ENCODE data around the gene RHBDL3. TPM values are rescaled to one million over a fixed set of nuclear protein-coding genes. Genes with fewer than 3 reads are reported as not detected.

RHBDL3 gene
- total RNA-seq, 1 donor from 2014 or later: 124 TPM

DNA sequence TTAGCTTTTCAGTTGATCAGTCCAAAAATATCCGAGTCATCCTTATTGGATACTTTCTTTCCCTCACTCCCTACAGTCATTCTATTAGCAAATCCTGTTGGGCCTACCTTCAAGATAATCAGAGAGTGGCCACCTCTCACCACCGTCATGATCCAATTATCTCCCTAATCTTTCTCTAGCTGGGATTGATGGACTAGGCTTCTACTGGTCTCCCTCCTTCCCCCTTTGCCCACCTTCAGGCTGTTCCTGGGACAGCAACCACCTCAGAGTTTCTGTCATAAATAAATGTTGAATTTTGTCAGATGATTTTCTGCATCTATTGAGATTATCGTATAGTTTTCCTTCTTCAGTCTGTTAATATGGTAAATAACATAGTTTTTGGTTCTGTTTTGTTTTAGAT is 16.2 kb upstream of the RHBDL3 start:
- Mint-ChIP-seq H3K36me3 (ENCODE audit: unreplicated experiment) (no peaks in the 10 kb centered on the region), H3K4me3 (ENCODE audit: unreplicated experiment) (no peak overlapping the region), H3K27ac (ENCODE audit: unreplicated experiment) (no peak overlapping the region), H3K27me3 (ENCODE audit: unreplicated experiment) (peaks cover 2% of the 10 kb centered on the region), H3K9me3 (ENCODE audit: unreplicated experiment) (peaks cover 2% of the 10 kb centered on the region), H3K4me1 (ENCODE audit: low read depth, unreplicated experiment) (no peaks in the 10 kb centered on the region)
- TF ChIP-seq, protein P1, sequence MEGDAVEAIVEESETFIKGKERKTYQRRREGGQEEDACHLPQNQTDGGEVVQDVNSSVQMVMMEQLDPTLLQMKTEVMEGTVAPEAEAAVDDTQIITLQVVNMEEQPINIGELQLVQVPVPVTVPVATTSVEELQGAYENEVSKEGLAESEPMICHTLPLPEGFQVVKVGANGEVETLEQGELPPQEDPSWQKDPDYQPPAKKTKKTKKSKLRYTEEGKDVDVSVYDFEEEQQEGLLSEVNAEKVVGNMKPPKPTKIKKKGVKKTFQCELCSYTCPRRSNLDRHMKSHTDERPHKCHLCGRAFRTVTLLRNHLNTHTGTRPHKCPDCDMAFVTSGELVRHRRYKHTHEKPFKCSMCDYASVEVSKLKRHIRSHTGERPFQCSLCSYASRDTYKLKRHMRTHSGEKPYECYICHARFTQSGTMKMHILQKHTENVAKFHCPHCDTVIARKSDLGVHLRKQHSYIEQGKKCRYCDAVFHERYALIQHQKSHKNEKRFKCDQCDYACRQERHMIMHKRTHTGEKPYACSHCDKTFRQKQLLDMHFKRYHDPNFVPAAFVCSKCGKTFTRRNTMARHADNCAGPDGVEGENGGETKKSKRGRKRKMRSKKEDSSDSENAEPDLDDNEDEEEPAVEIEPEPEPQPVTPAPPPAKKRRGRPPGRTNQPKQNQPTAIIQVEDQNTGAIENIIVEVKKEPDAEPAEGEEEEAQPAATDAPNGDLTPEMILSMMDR (IDR thresholded peaks at IDR 0.05; ENCODE audit: partially characterized antibody, unreplicated experiment): no peak
- DNase-seq: no peak

DNA sequence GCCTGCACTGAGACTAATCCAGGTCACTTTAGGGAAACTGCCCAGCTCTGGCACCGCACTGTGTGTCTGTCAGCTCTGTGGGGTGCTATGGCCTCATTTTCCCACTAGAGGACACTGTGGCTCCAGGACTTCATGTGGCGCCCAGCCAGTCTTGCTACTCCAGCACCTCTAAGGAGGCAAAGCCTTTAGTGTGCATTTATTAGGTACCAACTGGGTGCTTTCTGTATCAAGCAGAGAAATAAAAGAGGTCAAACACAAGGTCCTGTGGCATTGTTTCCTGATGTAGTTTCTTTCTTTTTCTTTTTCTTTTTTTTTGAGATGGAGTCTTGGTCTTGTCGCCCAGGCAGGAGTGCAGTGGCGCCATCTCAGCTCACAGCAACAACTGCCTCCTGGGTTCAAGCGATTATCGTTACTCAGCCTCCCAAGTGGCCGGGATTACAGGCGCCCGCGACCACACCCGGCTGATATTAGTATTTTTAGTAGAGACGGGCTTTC is 12.5 kb upstream of the RHBDL3 start:
- Mint-ChIP-seq H3K9me3 (ENCODE audit: unreplicated experiment) (peaks cover 9% of the 10 kb centered on the region), H3K36me3 (ENCODE audit: unreplicated experiment) (no peaks in the 10 kb centered on the region), H3K4me3 (ENCODE audit: unreplicated experiment) (no peak overlapping the region), H3K27ac (ENCODE audit: unreplicated experiment) (no peak overlapping the region), H3K27me3 (ENCODE audit: unreplicated experiment) (peaks cover 7% of the 10 kb centered on the region), H3K4me1 (ENCODE audit: low read depth, unreplicated experiment) (peaks cover 22% of the 10 kb centered on the region)
- TF ChIP-seq, protein P1 (IDR thresholded peaks at IDR 0.05; ENCODE audit: partially characterized antibody, unreplicated experiment): peak; percentile 83
- DNase-seq: peak; percentile 86

DNA sequence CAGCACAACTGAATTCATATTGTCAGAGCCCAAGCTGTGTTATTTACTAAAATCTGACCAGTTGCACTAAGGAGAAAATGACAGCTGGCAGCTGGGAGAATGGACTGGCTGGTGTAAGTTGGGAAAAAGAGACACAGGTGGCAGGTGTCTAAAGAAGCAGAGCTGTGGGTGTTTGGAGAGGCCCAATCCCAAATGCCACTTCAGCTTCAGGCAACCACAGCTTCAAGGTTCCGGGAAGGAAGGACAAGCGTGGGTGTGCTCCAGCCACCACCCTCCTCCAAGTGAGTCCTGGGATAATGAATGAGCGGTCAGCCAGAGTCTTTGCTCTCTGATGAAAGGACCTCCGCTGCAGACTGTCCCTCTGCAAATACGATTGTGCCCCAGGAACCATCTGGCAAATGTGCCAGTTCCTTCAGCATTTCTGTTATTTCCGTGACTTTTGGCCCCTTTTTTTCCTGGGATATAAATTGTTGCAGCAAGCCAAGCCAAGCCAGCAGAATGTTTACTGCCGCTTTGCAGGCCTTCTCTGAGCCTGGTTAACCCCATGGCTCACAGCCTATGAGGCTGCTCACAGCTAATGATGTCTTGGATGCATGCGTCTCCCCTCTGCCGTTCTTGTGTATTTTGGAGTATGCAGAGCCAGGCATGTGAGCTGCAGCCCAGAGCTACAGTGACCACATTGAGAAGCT is 9.5 kb upstream of the RHBDL3 start:
- peak overlapping the region; percentile 100 for H3K27ac Mint-ChIP-seq (ENCODE audit: unreplicated experiment)
- TF ChIP-seq, protein P1 (IDR thresholded peaks at IDR 0.05; ENCODE audit: partially characterized antibody, unreplicated experiment): no peak
- H3K36me3 Mint-ChIP-seq (ENCODE audit: unreplicated experiment): no peaks in the 10 kb centered on the region
- no peak for DNase-seq
- H3K9me3 Mint-ChIP-seq (ENCODE audit: unreplicated experiment): peaks cover 21% of the 10 kb centered on the region
- H3K4me3 Mint-ChIP-seq (ENCODE audit: unreplicated experiment): no peak overlapping the region
- peaks cover 12% of the 10 kb centered on the region for H3K27me3 Mint-ChIP-seq (ENCODE audit: unreplicated experiment)
- peaks cover 44% of the 10 kb centered on the region for H3K4me1 Mint-ChIP-seq (ENCODE audit: low read depth, unreplicated experiment)

DNA sequence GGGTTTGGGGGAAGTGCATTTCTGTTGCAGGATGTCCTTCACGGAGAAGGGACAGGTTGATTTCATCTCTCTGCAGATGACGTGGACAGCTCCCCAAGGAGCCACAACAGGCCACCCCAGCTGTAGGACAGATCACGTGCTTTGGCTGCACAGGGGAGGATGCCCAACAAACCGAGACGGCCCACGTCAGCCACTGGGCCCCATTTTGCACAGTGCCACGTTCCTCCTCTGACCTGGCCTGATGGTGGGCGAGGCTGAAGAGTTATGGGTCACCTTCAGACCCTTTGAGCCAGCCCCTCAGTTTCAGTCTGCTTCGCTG is 9.0 kb upstream of the RHBDL3 start:
- no peak for DNase-seq
- Mint-ChIP-seq H3K4me3 (ENCODE audit: unreplicated experiment) (no peak overlapping the region), H3K9me3 (ENCODE audit: unreplicated experiment) (peaks cover 24% of the 10 kb centered on the region), H3K27ac (ENCODE audit: unreplicated experiment) (peak overlapping the region; percentile 100), H3K27me3 (ENCODE audit: unreplicated experiment) (peaks cover 12% of the 10 kb centered on the region), H3K36me3 (ENCODE audit: unreplicated experiment) (no peaks in the 10 kb centered on the region), H3K4me1 (ENCODE audit: low read depth, unreplicated experiment) (peaks cover 49% of the 10 kb centered on the region)
- TF ChIP-seq, protein P1 (IDR thresholded peaks at IDR 0.05; ENCODE audit: partially characterized antibody, unreplicated experiment): no peak

DNA sequence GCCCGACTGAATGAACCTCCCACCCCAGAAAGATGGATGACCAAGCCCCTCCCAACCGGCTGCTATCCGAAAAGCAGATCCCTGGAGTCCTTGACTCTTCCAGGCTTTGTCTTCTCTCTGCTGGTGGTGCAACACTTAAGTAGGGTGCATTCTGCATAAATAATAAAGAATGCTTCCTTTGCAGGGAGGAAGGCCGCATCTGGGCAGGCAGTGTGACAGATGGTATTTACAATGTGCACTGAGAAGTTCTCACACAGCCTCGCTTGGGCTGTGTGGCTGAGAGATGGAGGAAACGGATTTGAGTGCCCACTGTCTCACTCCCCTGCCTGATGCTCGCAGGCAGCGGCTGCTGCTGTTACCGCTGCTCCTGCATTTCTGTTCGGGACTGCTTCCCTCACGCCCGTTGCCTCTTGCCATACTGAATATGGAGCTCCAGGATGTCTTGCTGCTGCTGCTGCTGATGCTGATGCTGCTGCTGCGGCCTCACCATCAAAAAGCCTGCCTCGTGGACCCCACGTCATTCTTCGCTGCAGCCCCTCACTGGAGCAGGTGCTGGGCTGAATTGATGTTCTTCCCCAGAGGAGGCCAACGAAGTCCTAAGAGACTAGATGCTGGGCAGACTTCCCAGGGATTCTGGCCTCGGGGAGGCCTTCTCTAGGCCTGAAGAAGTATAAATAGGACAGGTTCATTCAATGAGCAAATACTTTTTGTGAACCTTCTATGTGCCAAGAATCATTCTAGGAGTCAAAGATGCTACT is 7.1 kb upstream of the RHBDL3 start:
- Mint-ChIP-seq H3K9me3 (ENCODE audit: unreplicated experiment) (peaks cover 28% of the 10 kb centered on the region), H3K4me1 (ENCODE audit: low read depth, unreplicated experiment) (peaks cover 61% of the 10 kb centered on the region), H3K27ac (ENCODE audit: unreplicated experiment) (peak overlapping the region; percentile 100), H3K36me3 (ENCODE audit: unreplicated experiment) (peaks cover 2% of the 10 kb centered on the region), H3K27me3 (ENCODE audit: unreplicated experiment) (peaks cover 12% of the 10 kb centered on the region), H3K4me3 (ENCODE audit: unreplicated experiment) (peak overlapping the region; percentile 84)
- DNase-seq: peak; percentile 77
- TF ChIP-seq, protein P1 (IDR thresholded peaks at IDR 0.05; ENCODE audit: partially characterized antibody, unreplicated experiment): no peak

Data from glutamatergic neuron (in vitro differentiated cells).